HepG2 (cell line): ENCODE results near the gene PCDHB11. TPM values are rescaled to one million over a fixed set of nuclear protein-coding genes. Genes with fewer than 3 reads are reported as not detected.

Experiments used
- FOXJ3 ChIP-seq: sonication (generic); formaldehyde crosslinking; IDR thresholded peaks from 2 replicates; pipeline ENCODE4 v1.4.0; 2020; ENCODE audit warnings: missing genetic modification reagents, mild to moderate bottlenecking, borderline replicate concordance
- KLF12 ChIP-seq: sonication (generic); formaldehyde crosslinking; IDR thresholded peaks from 2 replicates; pipeline ENCODE4 v1.4.0; 2020; ENCODE audit warnings: missing genetic modification reagents, borderline replicate concordance
- MED1 ChIP-seq: sonication (generic); formaldehyde crosslinking; IDR thresholded peaks from 2 replicates; pipeline ENCODE4 v1.4.0; 2020; ENCODE audit warnings: missing genetic modification reagents
- NKX3-1 ChIP-seq: sonication (generic); formaldehyde crosslinking; IDR thresholded peaks from 2 replicates; pipeline ENCODE4 v1.5.0; 2020; ENCODE audit warnings: missing genetic modification reagents
- SMC3 ChIP-seq: IDR thresholded peaks from 2 replicates; pipeline ENCODE4 v1.6.1; 2011; ENCODE audit warnings: low read length, improper control_type of control experiment
- STAG1 ChIP-seq: sonication (generic); formaldehyde crosslinking; IDR thresholded peaks from 2 replicates; pipeline ENCODE4 v1.4.0; 2020; ENCODE audit warnings: missing genetic modification reagents
- ZFY ChIP-seq: sonication (generic); formaldehyde crosslinking; IDR thresholded peaks from 2 replicates; pipeline ENCODE4 v1.4.0; 2020; ENCODE audit warnings: missing genetic modification reagents
- polyA plus RNA-seq, 8 experiments: library from polyadenylated mRNA; depleted of rRNA in 3 of 8; stranded (reverse) in 7 of 8; unstranded in 1 of 8; fragments of >200 nt; fragmentation: Illumina TruSeq in 4 of 8; extraction: Trizol in 4 of 8; gene quantifications; 2 replicates each; pipeline versions ENCODE4 v1.2.1 to v1.2.3, GENCODE V29; 2011 to 2016; ENCODE audit warnings: low read depth in 4 of 8, missing spikeins in 1 of 8, mixed read lengths in 1 of 8; ENCODE audit not compliant: insufficient read depth in 1 of 8
- total RNA-seq, 5 experiments: library from RNA; depleted of rRNA; stranded (reverse); fragments of >200 nt; fragmentation: Illumina TruSeq; extraction: Trizol; gene quantifications; 2 replicates each; pipeline ENCODE4 v1.2.3, GENCODE V29; 2016; ENCODE audit warnings: low read depth in 1 of 5
- TF ChIP-seq, protein P1 (sequence below): sonication (generic); formaldehyde crosslinking; IDR thresholded peaks from 2 replicates; pipeline ENCODE4 v1.4.0; 2020; ENCODE audit warnings: mild to moderate bottlenecking, missing genetic modification reagents
- TF ChIP-seq, protein P2 (sequence below): sonication (generic); formaldehyde crosslinking; IDR thresholded peaks from 2 replicates; pipeline ENCODE4 v1.8.0; 2022; ENCODE audit warnings: mild to moderate bottlenecking, missing genetic modification reagents, borderline replicate concordance
- TF ChIP-seq, protein P3 (sequence below): sonication (generic); formaldehyde crosslinking; IDR thresholded peaks from 2 replicates; pipeline ENCODE4 v1.4.0; 2020; ENCODE audit warnings: missing genetic modification reagents
- TF ChIP-seq, protein P4 (sequence below): sonication (generic); formaldehyde crosslinking; IDR thresholded peaks from 2 replicates; pipeline ENCODE4 v1.5.0; 2020; ENCODE audit warnings: mild to moderate bottlenecking, missing genetic modification reagents, moderate library complexity
- TF ChIP-seq, protein P5 (sequence below): IDR thresholded peaks from 2 replicates; pipeline ENCODE4 v1.6.1; 2016; ENCODE audit warnings: low read depth, borderline replicate concordance

PCDHB11 gene
- total and polyA plus RNA-seq, 2 of the 13 experiments (the other 11 are each of a cell fraction or from before 2014, with no cell fraction given), result 0.07 TPM; not detected in 1

DNA sequence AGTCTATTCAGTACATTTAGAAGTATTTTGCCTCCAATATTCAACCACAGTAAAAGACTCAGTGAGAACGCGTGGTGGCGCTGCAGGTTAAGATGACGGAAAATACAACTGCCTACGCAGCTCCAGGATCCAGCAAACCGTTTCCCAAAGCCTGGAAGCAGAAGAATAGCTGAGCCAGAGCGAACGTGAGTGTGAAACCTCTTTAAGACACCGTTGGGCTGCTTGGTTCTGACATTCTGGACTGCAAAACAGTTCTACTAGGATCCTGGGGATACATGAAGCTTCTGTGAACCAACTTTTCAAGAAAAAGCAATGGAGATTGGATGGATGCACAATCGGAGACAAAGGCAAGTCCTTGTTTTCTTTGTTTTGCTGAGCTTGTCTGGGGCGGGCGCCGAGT lies 17.2 kb upstream of the PCDHB11 start, which contains the start of gene PCDHB16 (continued):
- TF ChIP-seq, protein P1, sequence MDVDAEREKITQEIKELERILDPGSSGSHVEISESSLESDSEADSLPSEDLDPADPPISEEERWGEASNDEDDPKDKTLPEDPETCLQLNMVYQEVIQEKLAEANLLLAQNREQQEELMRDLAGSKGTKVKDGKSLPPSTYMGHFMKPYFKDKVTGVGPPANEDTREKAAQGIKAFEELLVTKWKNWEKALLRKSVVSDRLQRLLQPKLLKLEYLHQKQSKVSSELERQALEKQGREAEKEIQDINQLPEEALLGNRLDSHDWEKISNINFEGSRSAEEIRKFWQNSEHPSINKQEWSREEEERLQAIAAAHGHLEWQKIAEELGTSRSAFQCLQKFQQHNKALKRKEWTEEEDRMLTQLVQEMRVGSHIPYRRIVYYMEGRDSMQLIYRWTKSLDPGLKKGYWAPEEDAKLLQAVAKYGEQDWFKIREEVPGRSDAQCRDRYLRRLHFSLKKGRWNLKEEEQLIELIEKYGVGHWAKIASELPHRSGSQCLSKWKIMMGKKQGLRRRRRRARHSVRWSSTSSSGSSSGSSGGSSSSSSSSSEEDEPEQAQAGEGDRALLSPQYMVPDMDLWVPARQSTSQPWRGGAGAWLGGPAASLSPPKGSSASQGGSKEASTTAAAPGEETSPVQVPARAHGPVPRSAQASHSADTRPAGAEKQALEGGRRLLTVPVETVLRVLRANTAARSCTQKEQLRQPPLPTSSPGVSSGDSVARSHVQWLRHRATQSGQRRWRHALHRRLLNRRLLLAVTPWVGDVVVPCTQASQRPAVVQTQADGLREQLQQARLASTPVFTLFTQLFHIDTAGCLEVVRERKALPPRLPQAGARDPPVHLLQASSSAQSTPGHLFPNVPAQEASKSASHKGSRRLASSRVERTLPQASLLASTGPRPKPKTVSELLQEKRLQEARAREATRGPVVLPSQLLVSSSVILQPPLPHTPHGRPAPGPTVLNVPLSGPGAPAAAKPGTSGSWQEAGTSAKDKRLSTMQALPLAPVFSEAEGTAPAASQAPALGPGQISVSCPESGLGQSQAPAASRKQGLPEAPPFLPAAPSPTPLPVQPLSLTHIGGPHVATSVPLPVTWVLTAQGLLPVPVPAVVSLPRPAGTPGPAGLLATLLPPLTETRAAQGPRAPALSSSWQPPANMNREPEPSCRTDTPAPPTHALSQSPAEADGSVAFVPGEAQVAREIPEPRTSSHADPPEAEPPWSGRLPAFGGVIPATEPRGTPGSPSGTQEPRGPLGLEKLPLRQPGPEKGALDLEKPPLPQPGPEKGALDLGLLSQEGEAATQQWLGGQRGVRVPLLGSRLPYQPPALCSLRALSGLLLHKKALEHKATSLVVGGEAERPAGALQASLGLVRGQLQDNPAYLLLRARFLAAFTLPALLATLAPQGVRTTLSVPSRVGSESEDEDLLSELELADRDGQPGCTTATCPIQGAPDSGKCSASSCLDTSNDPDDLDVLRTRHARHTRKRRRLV (CRISPR knock-in tag), result no peak
- TF ChIP-seq MED1 (CRISPR knock-in tag) (0 out of 2 replicates have a peak, but pooled peaks have one; percentile 27), ZFY (CRISPR knock-in tag) (0 out of 2 replicates have a peak, but pooled peaks have one; percentile 25), NKX3-1 (CRISPR knock-in tag) (no peak), SMC3 (peak; percentile 45; the same call in 1 of the 2 replicates), KLF12 (CRISPR knock-in tag) (0 out of 2 replicates have a peak, but pooled peaks have one; percentile 58), STAG1 (CRISPR knock-in tag) (peak; percentile 57), FOXJ3 (CRISPR knock-in tag) (0 out of 2 replicates have a peak, but pooled peaks have one; percentile 24)
- TF ChIP-seq, protein P2, sequence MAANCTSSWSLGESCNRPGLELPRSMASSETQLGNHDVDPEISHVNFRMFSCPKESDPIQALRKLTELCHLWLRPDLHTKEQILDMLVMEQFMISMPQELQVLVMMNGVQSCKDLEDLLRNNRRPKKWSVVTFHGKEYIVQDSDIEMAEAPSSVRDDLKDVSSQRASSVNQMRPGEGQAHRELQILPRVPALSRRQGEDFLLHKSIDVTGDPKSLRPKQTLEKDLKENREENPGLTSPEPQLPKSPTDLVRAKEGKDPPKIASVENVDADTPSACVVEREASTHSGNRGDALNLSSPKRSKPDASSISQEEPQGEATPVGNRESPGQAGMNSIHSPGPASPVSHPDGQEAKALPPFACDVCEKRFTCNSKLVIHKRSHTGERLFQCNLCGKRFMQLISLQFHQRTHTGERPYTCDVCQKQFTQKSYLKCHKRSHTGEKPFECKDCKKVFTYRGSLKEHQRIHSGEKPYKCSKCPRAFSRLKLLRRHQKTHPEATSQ (CRISPR knock-in tag), result no peak
- TF ChIP-seq, protein P3, sequence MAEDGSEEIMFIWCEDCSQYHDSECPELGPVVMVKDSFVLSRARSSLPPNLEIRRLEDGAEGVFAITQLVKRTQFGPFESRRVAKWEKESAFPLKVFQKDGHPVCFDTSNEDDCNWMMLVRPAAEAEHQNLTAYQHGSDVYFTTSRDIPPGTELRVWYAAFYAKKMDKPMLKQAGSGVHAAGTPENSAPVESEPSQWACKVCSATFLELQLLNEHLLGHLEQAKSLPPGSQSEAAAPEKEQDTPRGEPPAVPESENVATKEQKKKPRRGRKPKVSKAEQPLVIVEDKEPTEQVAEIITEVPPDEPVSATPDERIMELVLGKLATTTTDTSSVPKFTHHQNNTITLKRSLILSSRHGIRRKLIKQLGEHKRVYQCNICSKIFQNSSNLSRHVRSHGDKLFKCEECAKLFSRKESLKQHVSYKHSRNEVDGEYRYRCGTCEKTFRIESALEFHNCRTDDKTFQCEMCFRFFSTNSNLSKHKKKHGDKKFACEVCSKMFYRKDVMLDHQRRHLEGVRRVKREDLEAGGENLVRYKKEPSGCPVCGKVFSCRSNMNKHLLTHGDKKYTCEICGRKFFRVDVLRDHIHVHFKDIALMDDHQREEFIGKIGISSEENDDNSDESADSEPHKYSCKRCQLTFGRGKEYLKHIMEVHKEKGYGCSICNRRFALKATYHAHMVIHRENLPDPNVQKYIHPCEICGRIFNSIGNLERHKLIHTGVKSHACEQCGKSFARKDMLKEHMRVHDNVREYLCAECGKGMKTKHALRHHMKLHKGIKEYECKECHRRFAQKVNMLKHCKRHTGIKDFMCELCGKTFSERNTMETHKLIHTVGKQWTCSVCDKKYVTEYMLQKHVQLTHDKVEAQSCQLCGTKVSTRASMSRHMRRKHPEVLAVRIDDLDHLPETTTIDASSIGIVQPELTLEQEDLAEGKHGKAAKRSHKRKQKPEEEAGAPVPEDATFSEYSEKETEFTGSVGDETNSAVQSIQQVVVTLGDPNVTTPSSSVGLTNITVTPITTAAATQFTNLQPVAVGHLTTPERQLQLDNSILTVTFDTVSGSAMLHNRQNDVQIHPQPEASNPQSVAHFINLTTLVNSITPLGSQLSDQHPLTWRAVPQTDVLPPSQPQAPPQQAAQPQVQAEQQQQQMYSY, result peak; percentile 59; the same call in 1 of the 2 replicates
- TF ChIP-seq, protein P4, sequence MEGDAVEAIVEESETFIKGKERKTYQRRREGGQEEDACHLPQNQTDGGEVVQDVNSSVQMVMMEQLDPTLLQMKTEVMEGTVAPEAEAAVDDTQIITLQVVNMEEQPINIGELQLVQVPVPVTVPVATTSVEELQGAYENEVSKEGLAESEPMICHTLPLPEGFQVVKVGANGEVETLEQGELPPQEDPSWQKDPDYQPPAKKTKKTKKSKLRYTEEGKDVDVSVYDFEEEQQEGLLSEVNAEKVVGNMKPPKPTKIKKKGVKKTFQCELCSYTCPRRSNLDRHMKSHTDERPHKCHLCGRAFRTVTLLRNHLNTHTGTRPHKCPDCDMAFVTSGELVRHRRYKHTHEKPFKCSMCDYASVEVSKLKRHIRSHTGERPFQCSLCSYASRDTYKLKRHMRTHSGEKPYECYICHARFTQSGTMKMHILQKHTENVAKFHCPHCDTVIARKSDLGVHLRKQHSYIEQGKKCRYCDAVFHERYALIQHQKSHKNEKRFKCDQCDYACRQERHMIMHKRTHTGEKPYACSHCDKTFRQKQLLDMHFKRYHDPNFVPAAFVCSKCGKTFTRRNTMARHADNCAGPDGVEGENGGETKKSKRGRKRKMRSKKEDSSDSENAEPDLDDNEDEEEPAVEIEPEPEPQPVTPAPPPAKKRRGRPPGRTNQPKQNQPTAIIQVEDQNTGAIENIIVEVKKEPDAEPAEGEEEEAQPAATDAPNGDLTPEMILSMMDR, result peak; percentile 79
- TF ChIP-seq, protein P5, sequence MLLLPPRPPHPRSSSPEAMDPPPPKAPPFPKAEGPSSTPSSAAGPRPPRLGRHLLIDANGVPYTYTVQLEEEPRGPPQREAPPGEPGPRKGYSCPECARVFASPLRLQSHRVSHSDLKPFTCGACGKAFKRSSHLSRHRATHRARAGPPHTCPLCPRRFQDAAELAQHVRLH (CRISPR knock-in tag), result no peak
